Renal cortex interstitium (tissue), 11 donors: Measurements from ENCODE around the gene RANGAP1. TPM values are rescaled to one million over a fixed set of nuclear protein-coding genes. Genes with fewer than 3 reads are reported as not detected.

Experiments used
- DNase-seq, 11 donors: peaks; one replicate each; pipeline ENCODE4 v3.0.0-alpha.2; 2013; ENCODE audit warnings: low read depth in 9 of 11, low spot score in 4 of 11; ENCODE audit errors: extremely low read depth in 1 of 11
- polyA plus RNA-seq, 3 donors: library from polyadenylated mRNA; unstranded; fragments of 120-200 nt; gene quantifications; one replicate each; pipeline ENCODE4 v1.2.1, GENCODE V29; 2013; ENCODE audit not compliant: insufficient read length in 3 of 3

The RANGAP1 gene
- polyA plus RNA-seq, 3 donors: 45.7 to 59.3 (median 56.0) TPM

DNA sequence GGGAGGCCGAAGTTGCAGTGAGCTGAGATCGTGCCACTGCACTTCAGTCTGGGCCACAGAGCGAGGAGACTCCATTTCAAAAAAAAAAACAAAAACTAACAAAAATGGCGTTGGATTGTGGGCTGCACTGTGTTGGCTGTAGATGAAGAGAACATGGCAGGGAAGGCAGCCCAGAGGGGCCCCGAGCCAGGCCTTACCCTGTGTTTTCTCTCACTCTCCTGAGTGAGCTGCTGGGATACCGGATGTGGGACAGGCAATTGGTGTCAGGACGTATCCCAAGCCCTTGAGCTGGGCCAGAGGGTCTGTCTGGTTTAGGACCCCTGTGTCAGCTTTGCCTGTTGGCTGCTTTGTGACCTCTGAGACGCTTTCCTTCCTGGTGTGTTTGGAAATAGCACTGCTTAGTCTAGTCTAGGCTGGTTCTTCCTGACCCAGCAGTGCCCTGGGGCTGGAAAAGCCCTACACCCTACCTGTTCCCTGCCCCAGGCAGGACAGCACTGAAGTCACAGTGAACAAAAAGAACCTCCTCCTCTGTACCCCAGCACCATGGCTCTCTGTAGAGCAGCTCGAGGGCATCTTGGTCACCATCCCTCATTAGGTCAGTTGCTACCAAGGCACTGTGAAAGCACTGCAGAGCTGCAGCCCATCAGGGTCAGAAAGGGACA, 63.0 kb downstream of the RANGAP1 start:
- no peak for DNase-seq

DNA sequence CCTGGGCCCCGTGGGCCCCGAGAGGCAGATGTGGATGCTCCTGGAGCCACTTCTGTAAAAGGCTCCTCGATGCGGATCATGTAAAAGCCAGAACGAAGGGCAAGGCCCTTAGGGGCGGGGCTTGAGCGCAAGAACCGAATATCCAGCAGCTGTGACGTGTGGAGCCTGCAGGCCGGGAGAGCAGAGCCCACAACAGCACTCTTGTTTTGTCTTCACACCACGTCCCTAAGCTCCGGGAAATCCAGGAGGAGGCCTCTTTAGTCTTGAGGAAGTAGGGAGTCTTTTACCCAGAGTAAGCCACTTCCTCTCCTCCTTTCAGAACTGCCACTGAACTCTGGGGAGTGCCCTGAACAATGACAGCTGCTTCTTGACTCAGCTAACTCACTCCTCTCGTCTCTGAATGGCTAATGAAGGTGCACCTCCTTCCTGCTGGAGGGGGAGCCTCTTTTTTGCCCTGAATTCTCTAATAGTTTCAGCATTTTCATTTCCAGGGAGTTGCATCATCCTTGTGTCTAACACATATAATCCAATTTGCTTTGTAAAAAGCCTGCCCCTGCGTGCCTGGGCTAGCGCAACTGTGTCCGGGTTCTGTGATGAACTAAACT, 68.3 kb downstream of the RANGAP1 start:
- DNase-seq: peak in 3 of 11 donors; percentile 46 to 69 (median 63)

DNA sequence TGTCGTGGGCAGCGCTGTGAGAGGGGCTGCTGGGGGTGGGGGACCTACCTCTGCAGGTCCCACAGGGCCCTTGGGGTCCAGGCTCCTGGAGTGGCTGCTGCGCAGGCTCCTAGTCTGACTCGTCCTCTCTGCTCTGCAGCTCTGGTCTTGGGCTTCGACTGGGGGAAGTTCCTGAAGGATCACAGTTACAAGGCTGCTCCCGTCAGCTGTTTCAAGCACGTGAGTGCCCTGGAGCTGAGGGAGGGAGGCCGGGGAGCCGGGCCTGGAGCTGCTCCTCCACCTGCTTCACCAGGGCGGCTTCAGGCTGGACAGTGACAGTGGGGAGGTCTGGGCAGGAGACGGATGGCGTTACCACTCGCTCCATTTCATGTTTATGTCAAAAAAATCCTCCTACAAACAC, 69.0 kb downstream of the RANGAP1 start:
- DNase-seq: no peak

DNA sequence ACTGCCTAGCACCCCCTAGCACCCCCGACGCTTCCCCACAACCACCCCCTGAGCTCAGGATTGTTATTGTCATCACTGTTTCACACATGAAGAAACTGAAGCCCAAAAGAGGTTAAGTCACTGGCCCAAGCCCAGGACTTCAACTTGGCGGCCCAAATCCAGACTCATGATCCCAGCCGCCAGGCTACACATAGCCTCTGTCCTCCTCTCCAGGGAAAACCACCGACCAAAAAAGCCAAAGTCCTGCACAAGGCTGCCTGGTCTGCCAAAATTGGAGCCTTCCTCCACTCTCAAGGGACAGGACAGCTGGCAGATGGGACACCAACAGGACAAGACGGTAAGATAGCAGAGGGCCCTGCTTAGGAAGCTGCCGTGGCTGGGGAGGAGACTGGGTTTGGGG, 70.1 kb downstream of the RANGAP1 start:
- no peak for DNase-seq

DNA sequence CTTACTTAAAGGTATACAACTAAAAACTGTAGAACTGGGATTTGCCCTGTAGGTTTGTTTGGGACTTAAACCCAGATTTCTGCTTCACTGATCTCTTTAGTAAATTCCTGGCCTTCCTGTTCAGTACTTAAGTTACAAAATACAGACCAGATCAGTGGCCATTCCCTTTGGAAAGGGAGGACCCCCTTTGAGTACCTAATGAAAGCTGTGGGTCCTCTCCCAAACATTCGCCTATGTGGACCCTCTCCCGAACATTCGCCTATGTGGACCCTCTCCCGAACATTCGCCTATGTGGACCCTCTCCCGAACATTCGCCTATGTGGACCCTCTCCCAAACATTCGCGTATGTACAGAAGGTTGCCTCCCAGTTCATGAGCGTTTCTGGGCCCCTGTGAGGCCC, 70.6 kb downstream of the RANGAP1 start:
- no peak for DNase-seq

DNA sequence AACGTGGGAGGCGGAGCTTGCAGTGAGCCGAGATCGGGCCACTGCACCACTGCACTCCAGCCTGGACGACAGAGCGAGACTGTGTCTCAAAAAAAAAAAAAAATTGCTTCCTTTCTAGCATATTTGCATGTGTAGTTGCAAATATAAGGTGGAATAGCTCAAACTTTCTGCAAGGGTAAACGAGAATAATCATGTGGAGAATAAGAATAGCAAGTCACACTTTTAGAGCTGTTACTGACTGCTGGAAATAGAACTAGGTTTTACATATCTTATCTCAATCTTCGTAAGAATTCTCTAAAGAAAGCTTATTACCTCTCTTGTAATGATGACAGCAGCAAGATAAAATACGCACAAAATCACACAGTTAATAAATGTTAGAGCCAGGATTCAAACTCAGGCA, 79.3 kb downstream of the RANGAP1 start:
- no peak for DNase-seq

DNA sequence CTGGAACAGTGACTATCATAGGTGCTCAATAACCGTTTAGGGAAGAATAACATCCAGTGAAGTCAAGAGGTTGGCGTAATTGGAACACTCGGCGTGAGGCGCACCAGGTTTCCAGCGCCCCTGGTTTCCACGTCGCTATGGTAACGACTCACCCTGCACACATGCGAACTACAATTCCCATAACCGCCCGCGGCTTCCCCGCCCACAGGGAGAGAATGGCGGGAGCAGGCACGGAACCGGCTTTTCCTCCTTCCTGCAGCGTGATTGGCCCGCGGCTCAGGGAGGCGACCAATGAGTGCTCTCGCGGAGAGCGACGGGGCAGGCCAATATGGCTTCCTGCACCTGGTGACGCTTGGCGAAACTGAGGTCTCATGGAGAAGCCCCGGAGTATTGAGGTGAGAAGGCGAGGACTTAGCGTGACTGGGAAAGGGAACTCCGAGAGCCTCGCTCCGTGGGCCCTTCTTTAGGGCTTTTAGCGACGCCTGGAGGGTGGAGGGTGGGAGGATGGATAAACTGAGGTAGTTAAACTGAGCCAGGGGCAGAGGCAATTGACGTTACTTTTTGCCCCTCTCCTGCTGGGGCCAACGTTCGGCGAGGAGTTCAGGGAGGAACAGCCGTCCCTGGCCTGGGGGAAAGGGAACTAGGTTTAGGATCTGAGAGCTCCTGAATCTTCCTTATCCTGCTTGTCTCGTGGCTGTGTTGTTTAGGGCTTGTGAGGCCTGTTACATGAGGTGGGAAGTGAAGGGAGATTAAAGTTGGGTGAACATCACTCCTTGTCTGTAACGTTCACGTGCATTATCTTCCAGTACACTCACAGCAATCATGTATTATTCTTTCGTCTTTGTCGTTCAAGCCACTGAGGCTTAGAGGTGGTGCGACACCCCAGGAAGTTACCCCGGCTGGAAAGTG, 80.7 kb downstream of the RANGAP1 start, which contains the start of gene L3MBTL2:
Gene L3MBTL2 (plus strand): TSS at position 321 of the 909 bp plus-strand sequence. CDS start 51 bp downstream, at position 372.
- DNase-seq: peak; percentile 84 to 97 (median 92)

DNA sequence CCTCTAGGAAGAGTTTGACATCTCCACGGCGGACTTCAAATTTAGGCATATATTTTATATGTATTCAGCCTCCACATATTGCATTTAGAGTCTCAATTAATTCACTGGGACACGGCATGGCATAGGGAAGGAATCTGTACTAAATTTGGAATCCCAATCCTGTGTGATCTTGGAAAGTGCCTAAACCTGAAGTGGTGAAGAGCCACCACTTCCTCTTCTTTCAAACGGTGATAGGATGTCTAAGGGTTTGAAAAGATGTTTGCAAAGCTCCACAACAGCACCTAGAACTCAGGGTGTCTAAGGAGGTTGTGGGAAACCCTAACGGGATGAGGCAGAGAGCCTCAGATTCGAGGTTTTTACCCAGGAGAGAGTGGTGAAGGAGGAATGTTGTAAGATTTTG, 81.9 kb downstream of the RANGAP1 start:
- no peak for DNase-seq

DNA sequence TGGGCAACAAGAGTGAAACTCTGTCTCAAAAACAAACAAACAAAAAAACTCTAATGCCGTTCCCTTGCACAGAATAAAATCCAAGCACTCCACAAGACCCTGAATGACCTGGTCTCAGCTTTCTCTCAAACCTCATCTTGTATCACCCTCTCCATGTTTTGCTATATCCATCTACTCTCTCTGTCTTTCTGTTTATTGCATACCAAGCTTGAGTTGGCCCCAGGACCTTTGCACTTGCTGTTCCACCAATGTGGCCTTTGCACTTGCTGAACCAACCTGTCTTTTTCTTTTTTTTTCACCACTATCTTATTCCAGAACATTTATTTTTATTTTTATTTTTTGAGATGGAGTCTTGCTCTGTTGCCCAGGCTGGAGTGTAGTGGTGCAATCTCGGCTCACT, 82.9 kb downstream of the RANGAP1 start:
- DNase-seq: no peak

DNA sequence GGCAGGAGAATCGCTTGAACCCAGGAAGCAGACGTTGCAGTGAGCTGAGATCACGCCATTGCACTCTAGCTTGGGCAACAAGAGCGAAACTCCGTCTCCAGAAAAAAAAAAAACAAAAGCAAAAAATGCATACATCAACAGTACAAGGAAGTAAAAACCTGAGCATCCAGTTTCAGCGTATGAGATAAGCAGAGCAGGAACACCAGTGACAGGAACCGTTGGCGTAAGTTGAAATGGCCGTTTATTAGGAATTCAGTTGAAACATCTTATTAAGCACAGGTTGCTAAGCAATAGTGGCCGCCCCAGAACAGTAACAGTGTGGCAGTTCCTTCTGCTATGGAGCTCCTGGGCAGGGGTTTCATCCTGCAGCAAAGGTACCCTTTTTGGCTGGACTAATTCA, 84.8 kb downstream of the RANGAP1 start:
- no peak for DNase-seq

DNA sequence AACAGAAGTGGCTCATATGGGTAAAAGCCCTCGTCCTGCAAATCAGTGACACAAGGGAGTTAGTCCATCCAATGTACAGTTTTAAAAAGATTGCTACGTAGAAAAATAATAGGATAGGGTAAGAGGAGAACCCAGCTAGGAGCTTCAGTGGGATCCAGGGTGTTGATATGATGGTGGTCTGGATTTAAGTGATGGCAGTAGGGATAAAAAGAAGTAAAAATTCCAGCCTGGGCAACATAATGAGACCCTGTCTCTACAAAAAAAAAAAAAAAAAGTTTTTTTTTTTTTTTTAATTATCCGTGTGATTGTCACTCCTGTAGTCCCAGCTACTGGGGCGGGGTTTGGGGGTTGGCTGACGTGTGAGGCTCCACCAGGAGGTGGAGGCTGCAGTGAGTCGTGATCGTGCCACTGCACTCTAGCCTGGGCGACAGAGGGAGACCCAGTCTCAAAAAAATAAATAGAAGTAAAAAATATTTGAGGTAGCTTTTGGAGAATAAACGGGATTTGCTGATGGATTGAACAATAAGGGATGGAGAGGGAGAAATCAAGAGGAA, 87.9 kb downstream of the RANGAP1 start:
- no peak for DNase-seq

DNA sequence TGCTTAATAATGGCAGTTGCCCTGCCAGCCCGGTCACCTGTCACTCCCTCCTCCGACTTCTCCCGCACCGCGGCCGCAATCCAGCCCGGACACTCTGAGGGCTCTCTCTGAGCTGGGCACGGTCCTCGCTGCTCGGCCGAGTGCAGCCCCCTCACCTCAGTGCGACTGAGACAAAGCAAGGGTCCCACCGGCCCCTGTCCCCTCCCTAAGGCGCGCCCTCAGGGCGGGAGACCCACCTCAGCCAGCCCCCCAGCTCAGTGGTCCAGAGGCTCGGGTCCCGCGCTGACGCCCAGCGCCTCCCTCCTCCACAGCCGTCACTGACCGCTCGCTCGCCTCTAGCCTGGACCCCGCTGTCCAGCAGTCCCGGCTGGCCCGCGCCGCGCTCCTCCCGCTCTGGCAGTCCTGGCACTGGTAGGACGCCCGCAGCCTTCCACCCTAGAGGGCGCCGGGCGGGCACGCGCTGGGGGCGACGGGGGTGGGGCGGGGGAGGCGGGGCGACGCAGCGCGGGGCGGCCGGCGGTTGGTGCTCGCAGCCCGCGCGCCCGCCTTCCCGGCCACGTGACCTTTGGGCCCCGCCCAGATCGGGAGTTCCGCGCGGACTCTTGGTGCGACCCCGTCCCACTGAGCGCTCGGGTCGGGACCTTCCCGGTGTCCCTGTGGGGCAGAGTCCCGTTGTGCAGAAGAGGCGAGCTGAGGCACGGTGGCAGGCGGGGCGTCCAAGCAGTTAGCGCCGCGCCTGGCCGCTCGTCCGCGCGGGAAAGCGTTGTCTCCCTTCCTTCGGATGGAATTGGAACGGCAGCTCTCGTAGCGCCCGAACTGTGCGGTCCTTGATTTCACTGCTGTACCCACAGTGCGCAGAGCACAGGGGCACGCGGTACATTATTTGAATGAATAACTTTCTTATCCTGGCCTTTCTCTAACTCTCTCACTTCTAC, 88.7 kb downstream of the RANGAP1 start:
- DNase-seq: peak in 9 of 11 donors; percentile 37 to 73 (median 67)

Other genes starting within 250 kb of the RANGAP1 start
- 10 to 100 TPM; 64.8 to 79.5 (median 67.3) TPM for gene EP300, start 193.6 kb downstream of the RANGAP1 start, polyA plus RNA-seq
- 10 to 100 TPM; 24.1 to 26.2 (median 24.2) TPM for gene L3MBTL2, start 80.9 kb downstream of the RANGAP1 start, polyA plus RNA-seq
- 1 to 10 TPM; 2.5 to 4.3 (median 3.4) TPM for gene CHADL, start 45.3 kb downstream of the RANGAP1 start, polyA plus RNA-seq
- 10 to 100 TPM; 71.3 to 99.4 (median 94.7) TPM for gene ZC3H7B, start 15.3 kb upstream of the RANGAP1 start, polyA plus RNA-seq
- 10 to 100 TPM; 15.1 to 18.1 (median 17.2) TPM for gene TEF, start 95.8 kb upstream of the RANGAP1 start, polyA plus RNA-seq
- gene TOB2, start 160.6 kb upstream of the RANGAP1 start, polyA plus RNA-seq: 10 to 100 TPM; 52.6 to 68.9 (median 55.0) TPM
- 10 to 100 TPM; 43.9 to 57.0 (median 47.4) TPM for gene PHF5A, start 182.5 kb upstream of the RANGAP1 start, polyA plus RNA-seq
- 100 to 1,000 TPM; 119 to 147 (median 145) TPM for gene ACO2, start 182.9 kb upstream of the RANGAP1 start, polyA plus RNA-seq